K562 (cell line): ENCODE data around the gene MITF. TPM values are rescaled to one million over a fixed set of nuclear protein-coding genes. Genes with fewer than 3 reads are reported as not detected.

Source experiments
- MGA ChIP-seq: fragments of 450-650 bp; IDR thresholded peaks from 2 replicates; pipeline ENCODE4 v1.6.1; 2016; ENCODE audit warnings: mild to moderate bottlenecking, moderate library complexity
- XRCC3 ChIP-seq: fragments of 450-650 bp; IDR thresholded peaks from 2 replicates; pipeline ENCODE4 v1.6.1; 2017; ENCODE audit warnings: mild to moderate bottlenecking, moderate library complexity
- ZBTB49 ChIP-seq: sonication (generic); formaldehyde crosslinking; IDR thresholded peaks from 2 replicates; pipeline ENCODE4 v1.8.0; 2022; ENCODE audit warnings: missing genetic modification reagents, mild to moderate bottlenecking, borderline replicate concordance
- ZNF133 ChIP-seq: fragments of 250-450 bp; sonication (Bioruptor Pico); IDR thresholded peaks from 2 replicates; pipeline ENCODE4 v1.4.0; 2020; ENCODE audit warnings: mild to moderate bottlenecking
- ZNF280B ChIP-seq: fragments of 250-450 bp; sonication (Bioruptor Pico); IDR thresholded peaks from 2 replicates; pipeline ENCODE4 v1.5.1; 2021; ENCODE audit warnings: mild to moderate bottlenecking
- ZNF592 ChIP-seq: fragments of 450-650 bp; IDR thresholded peaks from 2 replicates; pipeline ENCODE4 v1.6.1; 2017; ENCODE audit warnings: antibody characterized with exemption, mild to moderate bottlenecking
- ZNF780A ChIP-seq: fragments of 250-450 bp; sonication (Bioruptor Pico); IDR thresholded peaks from 2 replicates; pipeline ENCODE4 v1.5.0; 2021; ENCODE audit warnings: mild to moderate bottlenecking
- polyA plus RNA-seq, 8 experiments: library from polyadenylated mRNA; depleted of rRNA in 4 of 8; stranded (reverse) in 5 of 8; unstranded in 3 of 8; fragments of >200 nt; fragmentation: Nextera tagmentation in 2 of 8; fragmentation: Illumina TruSeq in 1 of 8; extraction: Ambion mirVana in 2 of 8; extraction: Trizol in 1 of 8; gene quantifications; 2 replicates each; pipeline versions ENCODE4 v1.2.1 to v1.2.3, GENCODE V29; 2011 to 2014; ENCODE audit warnings: inconsistent platforms in 1 of 8, missing spikeins in 1 of 8
- total RNA-seq, 7 experiments: library from RNA; depleted of rRNA in 6 of 7; stranded (reverse); fragments of >200 nt in 6 of 7; fragmentation: Illumina TruSeq in 2 of 7; extraction: Trizol in 2 of 7; gene quantifications; 2 replicates each; pipeline versions ENCODE4 v1.2.1 to v1.2.3, GENCODE V29; 2011 to 2021; ENCODE audit warnings: low replicate concordance in 1 of 7

The MITF gene
- total and polyA plus RNA-seq, 9 of the 15 experiments (the other 6 are each of a cell fraction or from before 2014, with no cell fraction given) = 5.6 to 14.9 (median 11.1) TPM

GRCh38 chr3:69901802-69902201, 162.5 kb downstream of the MITF start (continued):
- no peak for TF ChIP-seq ZNF280B
- no peak for TF ChIP-seq ZBTB49 (CRISPR knock-in tag)
- no peak for TF ChIP-seq MGA
- TF ChIP-seq ZNF133 (CRISPR knock-in tag) = no peak
- TF ChIP-seq XRCC3 = no peak
- TF ChIP-seq ZNF780A (CRISPR knock-in tag) = no peak
- TF ChIP-seq ZNF592 = no peak
- TF ChIP-seq, all 486 proteins: peak for 0
